Heart left ventricle (tissue), 16 donors: Measurements from ENCODE around the gene TRIM25. TPM values are rescaled to one million over a fixed set of nuclear protein-coding genes. Genes with fewer than 3 reads are reported as not detected.

ENCODE experiments used
- ATAC-seq, 4 donors: fragments of 200-7000 bp; cut with Tn5 transposase; one replicate each; pipeline ENCODE4 v1.9.1; 2020 to 2022; ENCODE audit warnings: moderate library complexity in 4 of 4, mild to moderate bottlenecking in 3 of 4, moderate number of reproducible peaks in 1 of 4
- DNase-seq, 5 donors: peaks; one replicate each; pipeline ENCODE4 v3.0.0-alpha.2; 2020
- H3K27ac ChIP-seq, 12 donors: fragments of 200-600 bp; sonication (generic) in 4 of 12; one replicate each; pipeline versions ENCODE4 v1.5.0 to v1.8.0; 2016 to 2022; ENCODE audit warnings: mild to moderate bottlenecking in 2 of 12
- H3K27me3 ChIP-seq, 9 donors: fragments of 200-600 bp; sonication (generic) in 2 of 9; one replicate each; pipeline versions ENCODE4 v1.5.1 to v1.8.0; 2016 to 2022; ENCODE audit warnings: mild to moderate bottlenecking in 3 of 9
- H3K36me3 ChIP-seq, 9 donors: fragments of 200-600 bp; sonication (generic) in 2 of 9; one replicate each; pipeline versions ENCODE4 v1.5.0 to v1.8.0; 2018 to 2022; ENCODE audit warnings: mild to moderate bottlenecking in 2 of 9
- H3K4me1 ChIP-seq, 12 donors: fragments of 200-600 bp; sonication (generic) in 4 of 12; one replicate each; pipeline versions ENCODE4 v1.5.0 to v1.8.0; 2016 to 2022; ENCODE audit warnings: mild to moderate bottlenecking in 3 of 12
- H3K4me3 ChIP-seq, 12 donors: fragments of 200-600 bp; sonication (generic) in 4 of 12; one replicate each; pipeline versions ENCODE4 v1.5.0 to v1.8.0; 2017 to 2022; ENCODE audit warnings: mild to moderate bottlenecking in 9 of 12, moderate library complexity in 4 of 12
- H3K9me3 ChIP-seq, 12 donors: fragments of 200-600 bp; sonication (generic) in 4 of 12; one replicate each; pipeline versions ENCODE4 v1.5.0 to v1.8.0; 2016 to 2022; ENCODE audit warnings: mild to moderate bottlenecking in 1 of 12
- CTCF ChIP-seq, 12 donors: fragments of 200-600 bp; sonication (generic) in 4 of 12; IDR thresholded peaks; one replicate each; pipeline versions ENCODE4 v1.5.0 to v1.8.0; 2018 to 2022; ENCODE audit warnings: antibody characterized with exemption in 12 of 12, mild to moderate bottlenecking in 5 of 12
- POLR2A ChIP-seq, 2 donors: fragments of 450-650 bp; IDR thresholded peaks; one replicate each; pipeline ENCODE4 v1.6.1; 2017; ENCODE audit warnings: antibody characterized with exemption in 2 of 2, mild to moderate bottlenecking in 2 of 2, moderate library complexity in 2 of 2
- WGBS, 4 donors: extraction: QIAGEN DNeasy Blood & Tissue Kit in 2 of 4; methylation state at CpG; one replicate each; pipeline versions ENCODE4 v1.1.5 to v1.1.7; 2013 to 2018; 5-methylcytosine and 5-hydroxymethylcytosine counted together
- intact Hi-C, 10 donors: fragments of 100-400 bp; cut with DNase I; formaldehyde crosslinking; loops; one replicate each; pipeline versions ENCODE4 v1.11.1 to v1.14.2; 2022
- polyA plus RNA-seq, 2 donors: library from polyadenylated mRNA; stranded (reverse); fragments of 200-250 nt; gene quantifications; one replicate each; pipeline ENCODE4 v1.2.3, GENCODE V29; 2013
- total RNA-seq, 9 donors: library from RNA; depleted of rRNA in 2 of 9; stranded (reverse); fragments of >200 nt in 2 of 9; fragmentation: NEBNext Ultra II Directional in 3 of 9; extraction: Animal tissue kit (Norgen Biotek cat#: 25700) in 3 of 9; gene quantifications; one replicate each; pipeline versions ENCODE4 v1.1.0 to v1.2.4, GENCODE V29; 2016 to 2023
- donor health status: ischemic (EF 13 %, LVEDD 7.1; RV severe dilation, severe dysfunction).
- donor health status: healthy with polysubstance abuse.
- donor health status: DM: no; HTN: yes; CAD: no.
- donor health status: DM: no; HTN: no; CAD: no.
- donor health status: ischemic (EF 25% LVEDD 6.9; RV normal size, moderate dysfunction).
- donor health status: ischemic (EF 25% LVEDD 5.7; RV mildly dilated, moderate dysfunction).
- donor health status: healthy.
- donor health status: DM: yes; HTN: yes; CAD: no.
- donor health status: ischemic (EF 35%, LVEDD 5.7; RV mildly dilated, moderate dysfunction).
- donor health status: nonischemic (EF 11% LVEDD 7.7; RV severe dilation, severe dysfunction).
- donor health status: DM: yes; HTN: yes; CAD: no.
- donor health status: PGD.
- donor health status: ischemic (EF 29% LVEDD 5.4; RV normal size, mild dysfunction).
- donor health status: nonischemic (EF 23%, LVEDD 6.1; RV moderate dilation, normal function).

The TRIM25 gene
- total and polyA plus RNA-seq, 11 donors = 9.2 to 55.9 (median 14.9) TPM

GRCh38 chr17:56885312-56885657 lies 28.6 kb downstream of the TRIM25 start:
- H3K9me3 ChIP-seq = peaks cover 0 to 15% (median 3%) of the 10 kb centered on the region in 12 donors
- intact Hi-C loops = no loop called here
- peaks cover 0 to 42% (median 8%) of the 10 kb centered on the region in 9 donors for H3K36me3 ChIP-seq
- 62 to 73% (median 69%) methylated on average over 2 of the region's 2 CpGs for WGBS, 4 donors
- H3K27ac ChIP-seq = no peak overlapping the region
- H3K27me3 ChIP-seq = no peaks in the 10 kb centered on the region
- no peak for DNase-seq
- no peak overlapping the region for H3K4me3 ChIP-seq
- no peak for ATAC-seq
- H3K4me1 ChIP-seq = peaks cover 0 to 11% (median 0%) of the 10 kb centered on the region in 12 donors
- TF ChIP-seq CTCF (IDR thresholded peaks at IDR 0.05) (no peak), POLR2A (IDR thresholded peaks at IDR 0.05) (no peak)

DNA sequence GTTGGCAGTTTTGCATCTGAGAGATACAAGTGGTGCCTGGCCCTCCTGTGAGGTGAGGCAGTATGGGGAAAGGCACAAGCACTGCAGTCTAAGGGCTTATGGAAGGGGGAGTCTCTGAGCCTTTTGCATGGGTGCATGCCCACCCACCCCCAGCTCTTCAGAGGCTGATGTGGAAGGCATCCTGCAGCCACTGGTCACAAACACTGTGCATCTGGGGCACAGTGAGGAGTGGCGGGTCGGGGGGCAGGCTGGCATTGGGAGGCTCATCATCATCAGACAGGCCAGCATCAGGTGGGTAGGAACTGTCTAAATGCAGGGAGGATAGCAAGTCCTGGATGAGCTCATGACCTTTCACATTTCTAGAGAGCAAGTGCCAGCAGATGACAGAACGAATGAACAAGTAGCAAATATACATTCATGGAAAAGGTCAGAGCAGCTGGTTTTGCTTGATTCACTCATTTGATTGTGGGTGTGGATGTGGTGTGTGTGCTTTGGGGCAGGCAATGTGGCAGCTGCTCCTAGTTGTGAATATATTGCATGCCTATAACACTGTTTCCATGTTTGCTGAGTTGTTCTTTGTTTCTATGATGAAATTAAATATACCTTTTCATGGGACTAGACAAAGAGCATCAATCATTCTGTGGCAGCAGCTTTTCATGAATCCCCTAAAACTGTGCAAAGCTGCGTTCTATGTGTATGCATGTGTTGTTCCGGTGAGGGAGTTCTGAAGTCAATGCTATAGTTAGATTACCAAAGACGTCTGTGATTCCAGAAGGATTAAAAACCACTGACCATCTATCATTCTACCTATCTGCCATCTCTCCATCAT lies 29.2 kb downstream of the TRIM25 start:
- intact Hi-C loops = no loop called here

DNA sequence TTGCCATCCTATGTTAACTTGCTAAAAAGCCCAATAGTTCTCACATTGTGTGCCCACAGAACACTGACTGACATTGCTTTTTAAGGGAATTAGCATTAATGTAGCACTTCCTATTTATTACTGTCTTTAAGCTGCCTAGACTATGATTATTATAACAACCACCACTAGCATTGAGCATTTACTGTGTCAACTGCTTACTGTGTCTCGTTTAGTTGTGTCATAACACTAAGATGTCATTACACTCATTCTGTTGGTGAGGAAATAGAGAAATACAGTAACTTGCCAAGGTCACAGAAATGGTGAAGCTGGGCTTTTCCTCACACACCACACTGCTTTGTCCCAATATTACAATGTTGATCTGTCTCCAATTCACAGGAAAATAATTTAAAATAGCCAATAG lies 30.2 kb downstream of the TRIM25 start:
- ATAC-seq (no peak), DNase-seq (no peak)
- Histone ChIP-seq H3K27ac (no peak overlapping the region), H3K36me3 (peaks cover 0 to 26% (median 4%) of the 10 kb centered on the region in 9 donors), H3K27me3 (no peaks in the 10 kb centered on the region), H3K4me1 (peaks cover 0 to 17% (median 0%) of the 10 kb centered on the region in 12 donors), H3K4me3 (no peak overlapping the region), H3K9me3 (peaks cover 0 to 14% (median 1%) of the 10 kb centered on the region in 12 donors)
- intact Hi-C loops = no loop called here
- TF ChIP-seq POLR2A (IDR thresholded peaks at IDR 0.05) (no peak), CTCF (IDR thresholded peaks at IDR 0.05) (no peak)
- WGBS, 4 donors = 60 to 74% (median 69%) methylated on average over 1 of the region's 1 CpG

More for the DNA sequence above, 29.2 kb downstream of the TRIM25 start:
- Histone ChIP-seq H3K36me3 (peaks cover 0 to 36% (median 4%) of the 10 kb centered on the region in 9 donors), H3K27me3 (no peaks in the 10 kb centered on the region), H3K4me1 (peaks cover 0 to 17% (median 0%) of the 10 kb centered on the region in 12 donors), H3K27ac (no peak overlapping the region), H3K4me3 (no peak overlapping the region), H3K9me3 (peaks cover 0 to 15% (median 3%) of the 10 kb centered on the region in 12 donors)
- WGBS, 4 donors = 85 to 89% (median 86%) methylated on average over 6 of the region's 6 CpGs
- TF ChIP-seq CTCF (IDR thresholded peaks at IDR 0.05) (no peak), POLR2A (IDR thresholded peaks at IDR 0.05) (no peak)
- ATAC-seq (no peak), DNase-seq (no peak)

- H3K9me3 ChIP-seq = no peaks in the 10 kb centered on the region
- H3K27ac ChIP-seq = no peak overlapping the region
- DNase-seq = no peak
- ATAC-seq = no peak
- no peaks in the 10 kb centered on the region for H3K27me3 ChIP-seq
- WGBS, 4 donors = 94 to 98% (median 95%) methylated on average over 3 of the region's 3 CpGs
- no peak for TF ChIP-seq POLR2A (IDR thresholded peaks at IDR 0.05)
- TF ChIP-seq CTCF (IDR thresholded peaks at IDR 0.05) = no peak
- intact Hi-C loops = no loop called here
- peaks cover 0 to 11% (median 0%) of the 10 kb centered on the region in 9 donors for H3K36me3 ChIP-seq
- no peak overlapping the region for H3K4me3 ChIP-seq
- peaks cover 0 to 17% (median 0%) of the 10 kb centered on the region in 12 donors for H3K4me1 ChIP-seq
Observed at GRCh38 chr17:56881685-56882295, 32.1 kb downstream of the TRIM25 start.
